GM06990 (cell line): Measurements from ENCODE around the gene TAF3.

Experiments
- DNase-seq: peaks from one replicate; pipeline ENCODE4 v3.0.0-alpha.2; 2011; ENCODE audit not compliant: insufficient read length; ENCODE audit errors: extremely low read depth
- H3K27me3 ChIP-seq: replicated peaks from 2 replicates; pipeline ENCODE4 v1.6.0; 2011; ENCODE audit warnings: low read length; ENCODE audit not compliant: control insufficient read depth, insufficient read depth
- H3K36me3 ChIP-seq: 2 replicates; pipeline ENCODE4 v1.5.1; 2011; ENCODE audit warnings: low read length; ENCODE audit not compliant: control insufficient read depth, insufficient read depth
- H3K4me3 ChIP-seq: replicated peaks from 2 replicates; pipeline ENCODE4 v1.5.1; 2011; ENCODE audit warnings: low read depth, mild to moderate bottlenecking, control low read depth, low read length
- CTCF ChIP-seq: IDR thresholded peaks from 2 replicates; pipeline ENCODE4 v1.5.1; 2011; ENCODE audit warnings: low read length, control low read depth, mild to moderate bottlenecking, inconsistent platforms; ENCODE audit not compliant: insufficient read depth, poor library complexity, severe bottlenecking

Gene TAF3

GRCh38 chr10:7817984-7818294, 366 bp upstream of the TAF3 start:
- no peak for DNase-seq
- Histone ChIP-seq H3K36me3 (no peaks in the 10 kb centered on the region; the same call in 1 of the 2 replicates), H3K4me3 (peak overlapping the region; percentile 94), H3K27me3 (no peaks in the 10 kb centered on the region)
- no peak for TF ChIP-seq CTCF

- DNase-seq, result no peak
- H3K36me3 ChIP-seq, result no peaks in the 10 kb centered on the region; the same call in 1 of the 2 replicates
- H3K4me3 ChIP-seq, result peak overlapping the region; percentile 94
- H3K27me3 ChIP-seq, result no peaks in the 10 kb centered on the region
- TF ChIP-seq CTCF, result peak; percentile 48
Measured at GRCh38 chr10:7819121-7819460, 786 bp downstream of the TAF3 start.

- DNase-seq, result no peak
- Histone ChIP-seq H3K27me3 (no peaks in the 10 kb centered on the region), H3K4me3 (no peak overlapping the region), H3K36me3 (no peaks in the 10 kb centered on the region; the same call in 1 of the 2 replicates)
- no peak for TF ChIP-seq CTCF
Measured at GRCh38 chr10:7824251-7824650, 5.9 kb downstream of the TAF3 start.

GRCh38 chr10:7826971-7827370, 8.7 kb downstream of the TAF3 start:
- H3K36me3 ChIP-seq, result no peaks in the 10 kb centered on the region
- no peak for TF ChIP-seq CTCF
- no peaks in the 10 kb centered on the region for H3K27me3 ChIP-seq
- DNase-seq, result no peak
- no peak overlapping the region for H3K4me3 ChIP-seq

GRCh38 chr10:7829289-7829834, 11.1 kb downstream of the TAF3 start:
- no peaks in the 10 kb centered on the region for H3K27me3 ChIP-seq
- H3K36me3 ChIP-seq, result no peaks in the 10 kb centered on the region
- DNase-seq, result no peak
- no peak overlapping the region for H3K4me3 ChIP-seq
- TF ChIP-seq CTCF, result no peak

- Histone ChIP-seq H3K36me3 (no peaks in the 10 kb centered on the region), H3K4me3 (no peak overlapping the region), H3K27me3 (no peaks in the 10 kb centered on the region)
- DNase-seq, result no peak
- no peak for TF ChIP-seq CTCF
Measured at GRCh38 chr10:7832060-7832459, 13.8 kb downstream of the TAF3 start.
